ENCODE measurements around the gene LRRTM4.

LRRTM4 gene

GRCh38 chr2:77521931-77522470 lies at the start of gene LRRTM4:
Gene LRRTM4, minus strand, starts transcription at chr2:77522376.
- TF ChIP-seq, protein P1, sequence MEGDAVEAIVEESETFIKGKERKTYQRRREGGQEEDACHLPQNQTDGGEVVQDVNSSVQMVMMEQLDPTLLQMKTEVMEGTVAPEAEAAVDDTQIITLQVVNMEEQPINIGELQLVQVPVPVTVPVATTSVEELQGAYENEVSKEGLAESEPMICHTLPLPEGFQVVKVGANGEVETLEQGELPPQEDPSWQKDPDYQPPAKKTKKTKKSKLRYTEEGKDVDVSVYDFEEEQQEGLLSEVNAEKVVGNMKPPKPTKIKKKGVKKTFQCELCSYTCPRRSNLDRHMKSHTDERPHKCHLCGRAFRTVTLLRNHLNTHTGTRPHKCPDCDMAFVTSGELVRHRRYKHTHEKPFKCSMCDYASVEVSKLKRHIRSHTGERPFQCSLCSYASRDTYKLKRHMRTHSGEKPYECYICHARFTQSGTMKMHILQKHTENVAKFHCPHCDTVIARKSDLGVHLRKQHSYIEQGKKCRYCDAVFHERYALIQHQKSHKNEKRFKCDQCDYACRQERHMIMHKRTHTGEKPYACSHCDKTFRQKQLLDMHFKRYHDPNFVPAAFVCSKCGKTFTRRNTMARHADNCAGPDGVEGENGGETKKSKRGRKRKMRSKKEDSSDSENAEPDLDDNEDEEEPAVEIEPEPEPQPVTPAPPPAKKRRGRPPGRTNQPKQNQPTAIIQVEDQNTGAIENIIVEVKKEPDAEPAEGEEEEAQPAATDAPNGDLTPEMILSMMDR (IDR thresholded peaks at IDR 0.05; ENCODE audit: extremely low read depth, missing control alignments): no peak
- DNase-seq (ENCODE audit: low spot score): no peak

- TF ChIP-seq, protein P1 (IDR thresholded peaks at IDR 0.05; ENCODE audit: extremely low read depth, missing control alignments): no peak
- DNase-seq (ENCODE audit: low spot score): no peak
These were observed 49.4 kb upstream of the LRRTM4 start for GRCh38 chr2:77571545-77571944.

DNA sequence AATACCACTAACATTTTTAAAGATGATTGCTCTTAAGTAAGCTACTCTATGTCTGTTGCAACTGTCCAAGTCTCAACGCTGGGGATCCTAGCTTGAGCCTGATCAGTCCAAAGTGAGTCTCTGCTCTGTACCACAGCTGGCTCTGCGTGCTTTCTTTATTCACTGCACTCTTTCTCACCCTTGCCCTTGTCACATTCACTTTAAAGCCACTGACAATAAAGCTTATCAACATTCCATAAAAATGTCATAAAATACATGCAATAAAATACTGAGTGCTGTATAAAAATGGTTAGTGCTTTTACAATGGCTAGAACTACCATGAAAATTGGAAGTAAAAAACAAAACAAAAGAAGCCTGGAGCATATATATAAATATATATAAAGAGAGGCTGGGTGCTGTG lies 45.5 kb upstream of the LRRTM4 start:
- DNase-seq (ENCODE audit: low spot score): no peak
- TF ChIP-seq, protein P1 (IDR thresholded peaks at IDR 0.05; ENCODE audit: extremely low read depth, missing control alignments): no peak

- TF ChIP-seq, protein P1 (IDR thresholded peaks at IDR 0.05; ENCODE audit: extremely low read depth, missing control alignments): no peak
- DNase-seq (ENCODE audit: low spot score): no peak
These were observed 44.4 kb upstream of the LRRTM4 start for GRCh38 chr2:77566582-77566981.

- no peak for DNase-seq (ENCODE audit: low spot score)
- TF ChIP-seq, protein P1 (IDR thresholded peaks at IDR 0.05; ENCODE audit: extremely low read depth, missing control alignments): no peak
These were observed 44.0 kb upstream of the LRRTM4 start for GRCh38 chr2:77566131-77566530.

DNA sequence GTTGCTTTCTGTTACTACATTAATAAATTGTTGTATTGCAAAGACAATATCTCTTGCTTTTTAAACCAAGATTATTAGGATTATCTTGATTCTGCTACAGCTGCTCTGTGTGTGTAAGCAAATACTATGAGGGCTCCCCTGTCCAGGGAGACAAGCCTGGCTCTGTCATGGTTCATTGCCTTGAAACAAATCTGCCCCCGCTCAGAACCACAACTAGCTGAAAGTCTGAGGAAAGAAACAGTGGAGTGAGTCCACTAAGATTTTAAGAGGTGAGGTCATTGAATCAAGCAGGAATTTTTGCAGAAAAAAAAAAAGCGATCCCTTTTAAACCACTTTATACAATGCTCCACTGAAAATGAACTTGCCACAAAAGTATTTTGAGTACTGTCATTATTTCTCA lies 30.8 kb upstream of the LRRTM4 start:
- no peak for DNase-seq (ENCODE audit: low spot score)
- TF ChIP-seq, protein P1 (IDR thresholded peaks at IDR 0.05; ENCODE audit: extremely low read depth, missing control alignments): no peak

- TF ChIP-seq, protein P1 (IDR thresholded peaks at IDR 0.05; ENCODE audit: extremely low read depth, missing control alignments): no peak
- DNase-seq (ENCODE audit: low spot score): no peak
These were observed 15.9 kb upstream of the LRRTM4 start for GRCh38 chr2:77538031-77538430.
